HG03064 (cell line): ENCODE results near the gene MS4A7.

Source experiments
- ATAC-seq: cut with Tn5 transposase; IDR thresholded peaks from one replicate; pipeline ENCODE4 v1.9.1; 2021; ENCODE audit warnings: low read depth; ENCODE audit not compliant: unreplicated experiment

MS4A7 gene

DNA sequence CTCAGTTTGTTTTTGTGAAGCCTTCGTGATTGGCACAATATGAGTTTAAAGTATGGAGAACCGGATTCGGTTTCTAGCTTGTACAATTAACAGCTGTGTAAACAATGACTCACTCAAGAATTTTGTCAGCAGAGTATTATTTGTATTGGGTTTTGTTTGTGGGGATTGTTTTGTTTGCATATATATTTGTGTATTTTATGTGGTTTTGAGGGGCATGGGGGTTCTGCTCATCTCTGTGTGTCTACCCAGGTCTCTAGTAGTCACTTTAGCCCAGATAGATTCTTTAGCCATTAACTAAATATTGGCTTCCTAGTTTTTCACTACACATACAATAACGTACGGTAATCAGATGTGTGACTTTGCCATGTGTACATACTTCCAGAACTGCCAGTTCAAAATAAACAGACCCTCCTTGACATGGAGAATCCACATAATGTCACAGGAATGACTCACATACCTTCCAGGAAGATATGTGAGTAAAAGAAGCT, 7.5 kb upstream of the MS4A7 start:
- ATAC-seq: no peak

DNA sequence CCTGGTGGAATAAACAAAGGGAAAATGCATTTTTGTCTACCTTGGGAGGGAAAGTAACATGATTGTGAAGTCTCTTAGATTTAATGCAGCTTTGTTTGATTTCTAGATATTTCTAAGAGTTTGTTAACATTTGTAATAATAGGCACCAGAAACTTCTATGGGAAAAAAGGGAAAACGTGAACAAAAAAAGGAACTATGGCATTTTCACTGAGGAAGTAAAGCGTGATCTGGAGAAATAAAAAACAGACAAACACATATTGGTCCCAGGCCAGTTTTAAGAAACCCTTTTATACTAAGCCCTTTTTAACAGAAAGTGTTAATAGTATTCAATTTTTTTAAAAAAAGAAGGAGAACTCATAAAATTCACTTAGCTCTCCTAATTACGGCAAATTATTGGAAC, 6.9 kb upstream of the MS4A7 start:
- ATAC-seq: no peak

DNA sequence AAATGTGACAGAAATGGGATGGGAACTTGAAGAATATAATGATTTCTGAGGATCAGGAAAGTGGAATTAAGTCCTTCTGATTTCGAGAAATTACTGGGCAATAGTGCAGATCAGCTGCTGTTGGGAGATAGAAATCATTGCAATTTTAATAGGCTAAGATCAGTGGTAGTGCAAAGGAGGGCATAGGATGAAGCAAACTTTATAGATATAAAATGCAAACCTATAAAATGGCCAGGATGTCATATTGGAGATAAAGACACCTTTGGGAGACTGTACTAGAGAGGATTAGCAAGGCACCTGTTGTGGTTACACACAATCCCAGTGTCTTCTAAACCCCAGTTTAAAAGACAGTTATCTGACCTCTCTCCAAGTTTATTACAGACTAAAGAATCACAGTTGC, 6.5 kb upstream of the MS4A7 start:
- no peak for ATAC-seq

DNA sequence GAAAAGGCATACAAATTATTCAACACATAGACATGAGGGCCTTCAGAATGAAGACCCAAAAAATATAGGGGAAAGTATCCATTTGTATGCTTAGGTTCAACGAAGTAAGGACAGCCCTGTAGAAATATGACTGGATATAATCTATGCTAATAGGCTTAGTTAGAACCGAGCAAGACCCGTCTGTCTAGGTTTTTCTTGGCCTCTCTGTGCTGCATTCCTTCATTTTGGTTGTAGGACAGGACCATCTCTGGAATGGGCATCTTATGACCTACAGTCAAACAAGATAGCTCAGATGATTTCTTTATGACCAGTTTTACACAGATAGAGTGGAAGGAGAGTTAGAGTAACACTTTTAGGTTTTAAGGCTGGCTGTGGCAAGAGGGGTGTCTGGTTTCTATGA, 5.6 kb upstream of the MS4A7 start:
- no peak for ATAC-seq

DNA sequence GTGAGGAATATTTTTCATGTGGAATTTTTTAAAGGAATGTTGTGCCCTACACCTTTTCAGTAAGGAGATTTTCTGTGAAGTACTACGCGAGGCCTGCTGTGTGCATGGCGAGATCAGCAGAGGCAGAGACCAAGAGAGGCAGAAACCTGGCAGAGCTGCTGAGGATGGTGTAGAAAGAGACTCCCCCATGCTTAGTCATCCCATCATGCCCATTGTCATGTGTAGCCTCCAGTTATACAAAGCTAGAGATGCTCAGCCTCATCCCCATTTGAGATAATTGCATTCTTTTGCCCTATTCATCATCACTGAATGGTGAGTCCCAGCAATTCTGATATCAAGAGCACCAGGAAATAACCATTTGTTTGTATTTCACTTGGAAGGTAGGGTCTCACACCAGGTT, 3.0 kb upstream of the MS4A7 start:
- ATAC-seq: no peak

DNA sequence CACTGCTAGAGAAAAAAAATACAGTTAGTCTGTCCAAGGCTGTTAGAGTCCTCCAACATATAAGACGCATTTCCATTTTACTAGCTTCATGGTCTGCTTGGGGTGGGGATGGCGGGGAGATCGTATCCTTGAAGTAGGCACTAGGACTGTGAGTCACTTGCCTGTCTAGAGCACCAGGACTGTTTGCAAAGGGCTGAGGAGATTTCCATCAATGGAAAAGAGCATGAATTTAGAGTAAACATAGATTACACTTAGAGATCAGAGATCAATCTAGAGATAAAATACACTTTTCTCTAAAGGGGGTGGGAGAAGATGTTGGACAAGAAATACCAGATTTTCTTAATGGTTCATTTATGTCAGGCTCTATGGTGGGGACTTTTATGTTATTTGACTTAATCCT, 1.7 kb upstream of the MS4A7 start:
- ATAC-seq: no peak

DNA sequence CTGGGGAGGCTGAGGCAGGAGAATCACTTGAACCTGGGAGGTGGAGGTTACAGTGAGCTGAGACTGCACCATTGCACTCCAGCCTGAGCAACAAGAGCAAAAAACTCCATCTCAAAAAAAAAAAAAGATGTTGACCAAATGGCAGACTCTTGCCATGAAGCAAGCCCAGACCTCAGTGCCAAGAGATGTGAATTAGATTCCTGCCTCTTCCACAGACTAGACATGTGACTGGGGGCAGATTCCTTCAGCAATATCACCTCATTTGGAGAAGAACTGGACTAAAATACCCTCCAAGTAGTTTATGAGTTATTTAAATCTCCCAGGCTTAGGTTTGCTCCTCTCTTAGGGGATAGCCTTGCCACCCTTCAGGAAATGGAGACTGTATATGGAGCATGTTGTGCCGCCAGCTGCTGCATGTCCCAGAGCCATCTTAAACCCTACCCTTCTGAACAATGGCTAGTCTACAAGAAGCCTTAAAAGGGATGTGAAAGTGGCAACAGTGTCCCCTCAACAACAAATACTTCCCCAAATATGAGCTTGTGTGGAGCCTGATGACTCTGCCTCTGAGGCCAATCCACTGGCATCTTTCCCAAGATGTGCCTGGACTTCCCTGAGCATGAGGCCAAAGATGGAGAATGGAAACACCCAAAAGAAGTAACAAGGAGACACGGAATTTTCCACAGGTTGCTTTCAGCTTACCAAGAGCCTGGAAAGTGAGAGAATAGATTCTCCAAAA, 763 bp upstream of the MS4A7 start:
- no peak for ATAC-seq

DNA sequence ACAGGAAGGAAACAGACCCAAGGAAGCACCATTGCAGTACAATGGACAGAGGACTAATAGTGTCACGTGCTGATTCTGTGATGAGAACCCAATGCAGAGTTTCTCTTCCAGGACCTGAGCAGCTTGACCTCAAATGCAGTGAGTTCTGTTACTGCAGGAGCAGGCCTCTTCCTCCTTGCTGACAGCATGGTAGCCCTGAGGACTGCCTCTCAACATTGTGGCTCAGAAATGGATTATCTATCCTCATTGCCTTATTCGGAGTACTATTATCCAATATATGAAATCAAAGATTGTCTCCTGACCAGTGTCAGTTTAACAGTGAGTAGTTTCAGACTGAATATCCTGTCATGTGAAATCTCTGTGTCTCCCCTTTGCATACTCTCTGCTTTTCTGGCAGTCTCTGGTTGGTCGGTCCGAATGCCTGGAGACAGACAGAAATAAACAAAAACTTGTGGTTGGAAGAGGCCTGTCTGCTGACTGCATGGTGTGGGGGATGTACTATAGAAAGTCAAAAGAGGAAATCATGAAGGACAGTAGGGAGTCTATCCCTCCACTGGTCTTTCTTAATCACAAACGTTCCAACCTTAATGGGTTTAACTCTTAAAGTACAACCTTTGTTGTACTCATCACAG, 11.1 kb downstream of the MS4A7 start:
- ATAC-seq: peak; percentile 80

DNA sequence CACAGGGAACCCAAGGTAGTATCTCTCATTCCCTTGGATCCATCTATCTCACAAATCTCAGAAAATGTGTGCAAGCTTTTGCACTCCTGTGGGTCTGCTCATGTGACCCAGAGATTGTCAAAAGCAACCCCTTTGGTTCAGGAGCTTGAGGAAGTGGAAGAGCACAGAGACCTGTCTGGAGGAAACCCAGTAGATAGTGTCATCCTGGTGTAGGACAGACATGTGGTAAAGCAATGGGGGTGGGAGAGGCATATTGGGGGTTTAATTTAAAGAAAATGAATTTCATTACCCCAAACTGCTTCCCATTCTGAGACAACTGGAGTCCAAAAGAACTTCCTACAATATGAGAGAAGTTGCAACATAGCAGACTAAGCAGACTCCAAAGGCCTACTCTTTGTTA, 12.1 kb downstream of the MS4A7 start:
- ATAC-seq: no peak

DNA sequence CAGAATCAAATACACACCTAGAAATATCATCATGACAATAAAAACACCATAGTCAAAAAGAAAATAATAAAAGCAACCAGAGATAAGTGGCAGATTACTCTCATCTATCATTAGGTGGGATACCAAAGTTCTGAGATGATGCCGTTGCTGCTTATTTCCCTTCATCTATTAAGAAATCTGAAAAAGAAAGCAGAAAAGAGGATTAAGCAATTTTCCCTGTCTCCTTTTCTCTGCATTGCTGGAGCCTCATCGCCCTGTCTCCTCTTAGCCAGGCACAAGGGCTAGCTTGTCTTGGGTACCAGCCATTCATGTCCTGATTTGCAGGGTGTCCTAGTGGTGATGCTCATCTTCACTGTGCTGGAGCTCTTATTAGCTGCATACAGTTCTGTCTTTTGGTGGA, 14.0 kb downstream of the MS4A7 start:
- ATAC-seq: no peak

DNA sequence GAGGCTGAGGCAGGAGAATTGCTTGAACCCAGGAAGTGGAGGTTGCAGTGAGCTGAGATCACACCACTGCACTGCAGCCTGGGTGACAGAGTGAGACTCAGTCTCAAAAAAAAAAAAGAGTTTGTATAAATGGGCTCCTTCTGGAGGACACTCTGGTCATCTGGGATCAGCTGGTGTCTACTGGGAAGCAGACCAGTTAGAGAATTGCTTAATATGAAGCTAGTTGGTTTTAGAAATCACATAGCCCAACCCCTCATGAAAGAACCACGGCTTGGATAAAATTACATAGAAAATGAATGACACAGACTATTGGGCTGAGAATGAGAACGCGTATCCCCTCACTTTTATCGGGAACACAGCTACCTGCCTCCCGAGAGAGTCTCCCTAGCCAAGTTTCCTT, 14.7 kb downstream of the MS4A7 start:
- no peak for ATAC-seq

DNA sequence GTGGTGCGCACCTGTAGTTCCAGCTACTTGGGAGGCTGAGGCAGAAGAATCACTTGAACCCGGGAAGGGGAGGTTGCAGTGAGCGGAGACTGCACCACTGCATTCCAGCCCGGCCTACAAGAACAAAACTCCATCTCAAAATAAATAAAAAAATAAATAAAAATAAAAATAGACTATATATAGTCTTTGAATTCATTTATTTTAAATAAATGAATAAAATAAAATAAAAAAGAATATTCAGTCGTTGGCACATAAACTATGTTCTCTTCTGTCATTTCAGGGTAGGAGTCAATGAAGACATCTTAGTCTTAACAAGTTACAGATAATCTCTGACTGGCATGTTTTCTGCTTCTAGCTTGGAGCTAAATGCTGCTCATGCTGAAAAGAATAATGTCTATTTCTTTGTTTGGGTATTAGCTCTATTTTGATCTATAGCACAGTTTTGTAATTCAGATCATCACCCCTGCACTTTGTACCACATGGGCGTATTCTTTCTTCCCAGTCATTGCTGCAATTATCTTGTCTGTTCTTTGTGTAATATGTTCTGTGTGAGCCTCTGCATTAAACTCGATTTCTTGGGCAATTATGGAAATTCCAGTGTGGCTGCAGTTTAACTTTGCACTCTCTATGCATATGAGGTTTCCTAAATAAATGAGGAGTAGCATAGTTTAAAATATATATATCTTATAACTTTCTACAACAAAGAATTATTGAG, 16.5 kb downstream of the MS4A7 start:
- no peak for ATAC-seq

DNA sequence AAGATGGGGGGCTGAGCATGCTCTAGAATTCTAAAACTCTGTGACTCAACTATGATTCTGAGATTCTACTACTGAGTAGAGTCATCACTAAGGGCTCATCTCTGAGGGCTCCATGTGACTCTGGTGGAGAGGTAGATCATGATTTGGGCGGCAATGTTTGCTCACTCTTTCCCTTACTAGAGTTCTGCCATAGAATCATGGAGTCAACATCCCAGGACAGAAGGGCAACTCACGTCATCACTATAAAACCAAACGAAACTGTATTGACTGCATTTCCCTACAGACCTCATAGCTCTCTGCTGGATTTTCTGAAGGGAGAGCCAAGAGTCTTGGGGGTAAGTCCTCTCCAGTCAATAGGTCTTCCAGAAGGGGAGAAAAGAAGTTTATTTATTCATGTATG, 18.1 kb downstream of the MS4A7 start, which contains the start of gene MS4A14:
Gene MS4A14 (plus strand): TSS at position 78 of the 400 bp plus-strand sequence. CDS start 120 bp downstream, at position 198.
- ATAC-seq: peak; percentile 23

DNA sequence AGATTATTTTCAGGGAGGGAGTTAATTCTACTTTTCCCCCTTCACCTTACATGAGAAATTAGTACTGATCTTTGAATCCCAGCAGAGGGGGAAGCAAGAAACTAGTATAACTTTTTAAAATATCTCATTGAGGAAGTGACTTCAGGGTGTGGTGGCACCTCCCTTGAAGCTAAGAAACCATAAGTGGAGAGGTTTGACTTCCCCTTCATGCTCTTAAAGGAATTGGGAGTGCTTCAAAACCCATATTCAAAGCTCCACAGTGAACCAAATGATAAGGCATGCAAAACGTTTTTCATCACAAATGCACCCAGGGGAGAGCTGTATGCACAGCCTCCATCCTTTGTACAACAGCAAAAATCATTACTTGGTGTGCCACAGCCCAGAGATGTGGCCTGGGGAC, 18.5 kb downstream of the MS4A7 start:
- peak; percentile 84 for ATAC-seq

DNA sequence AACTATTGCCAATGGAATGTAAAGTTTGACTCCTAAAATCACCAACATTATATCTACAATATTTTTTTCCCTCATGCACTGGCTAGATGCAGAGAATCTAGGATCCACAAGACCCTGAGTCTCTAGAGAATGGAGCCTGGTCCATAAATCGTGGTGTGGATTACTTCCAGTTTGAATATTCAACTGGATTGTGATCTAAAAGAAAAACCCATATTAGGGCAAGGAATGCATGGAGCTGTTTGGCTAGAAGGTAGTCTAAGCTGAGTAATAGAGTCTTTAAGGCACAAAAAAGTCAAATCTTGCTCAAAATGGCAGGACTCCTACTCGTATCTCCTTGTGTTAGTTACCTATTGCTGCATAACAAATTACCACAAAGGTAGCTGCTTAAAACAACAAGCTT, 41.7 kb downstream of the MS4A7 start:
- ATAC-seq: no peak

DNA sequence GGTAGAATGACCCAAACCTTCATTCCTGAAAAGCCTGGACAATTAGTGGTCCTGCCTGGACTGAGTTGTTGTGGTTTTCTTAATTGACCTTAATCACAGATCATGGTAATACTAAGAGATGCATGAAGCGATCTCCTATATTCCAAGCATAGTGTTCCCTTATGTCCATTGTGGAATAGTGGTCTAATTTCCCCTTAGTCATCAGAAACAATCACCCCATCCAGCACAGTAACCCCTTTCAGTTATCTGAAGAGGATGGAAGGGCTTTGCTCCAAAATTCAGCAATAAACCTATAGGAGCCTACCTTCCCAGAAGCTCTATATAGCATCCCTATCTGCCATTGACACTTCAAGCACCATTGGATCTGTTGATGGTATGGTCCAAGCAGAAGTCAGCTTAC, 44.3 kb downstream of the MS4A7 start:
- ATAC-seq: no peak

DNA sequence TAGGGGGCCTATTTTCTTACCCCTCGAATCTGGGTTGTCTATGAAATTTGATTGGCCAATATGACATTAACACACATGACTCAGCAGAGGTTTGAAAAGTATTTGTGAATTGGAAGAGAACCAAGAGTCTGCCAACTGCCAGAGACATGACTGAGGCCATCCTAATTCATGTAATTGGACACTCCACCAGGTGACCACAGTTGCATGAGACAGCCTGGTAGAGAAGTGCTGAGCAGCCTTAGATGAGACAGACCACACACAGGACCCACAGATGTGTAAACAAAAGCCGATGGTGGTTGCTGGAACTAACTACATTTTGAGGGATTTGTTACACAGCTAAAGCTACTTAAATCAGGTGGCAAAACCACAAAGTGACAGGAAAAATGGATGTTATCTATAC, 50.2 kb downstream of the MS4A7 start:
- ATAC-seq: no peak

DNA sequence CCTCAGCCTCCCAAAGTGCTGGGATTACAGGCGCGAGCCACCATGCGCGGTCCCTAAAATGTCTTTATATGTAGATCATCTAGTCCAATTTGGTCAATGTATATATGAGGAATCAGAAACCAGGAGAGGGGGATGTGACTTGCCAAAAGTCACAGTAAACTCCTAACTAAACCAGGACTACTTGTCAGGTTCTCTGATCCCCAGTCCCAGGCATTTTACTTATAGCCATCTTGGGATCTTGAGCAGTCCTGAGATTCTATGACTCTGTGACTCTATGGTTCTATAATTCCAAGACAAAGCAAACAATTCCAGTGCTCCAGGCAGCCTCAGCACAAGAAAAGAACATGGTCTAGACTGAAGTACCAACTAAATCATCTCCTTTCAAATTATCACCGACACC, 50.9 kb downstream of the MS4A7 start, which contains the start of gene MS4A5:
Gene MS4A5 (plus strand): TSS at position 301 of the 400 bp plus-strand sequence. CDS start 103 bp downstream, outside the sequence.
- no peak for ATAC-seq

DNA sequence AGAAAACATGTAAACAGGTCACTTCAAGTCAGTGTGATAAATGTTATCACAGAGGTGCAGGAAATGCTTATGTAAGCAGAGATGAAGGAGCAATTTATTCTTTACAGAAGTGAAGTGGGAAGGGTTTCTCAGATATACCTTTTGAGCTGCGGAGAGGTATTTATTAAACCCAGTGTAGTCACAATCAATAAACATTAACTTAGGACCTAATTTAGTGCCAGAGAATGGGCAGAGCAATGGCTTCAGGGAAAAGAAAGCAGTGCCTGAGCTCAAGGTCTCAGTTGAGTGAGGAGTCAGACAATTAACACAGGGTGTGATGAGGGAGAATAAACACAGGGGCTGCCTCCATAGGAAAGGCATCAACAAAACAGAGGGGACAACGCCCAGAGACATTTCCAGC, 52.9 kb downstream of the MS4A7 start:
- ATAC-seq: no peak

DNA sequence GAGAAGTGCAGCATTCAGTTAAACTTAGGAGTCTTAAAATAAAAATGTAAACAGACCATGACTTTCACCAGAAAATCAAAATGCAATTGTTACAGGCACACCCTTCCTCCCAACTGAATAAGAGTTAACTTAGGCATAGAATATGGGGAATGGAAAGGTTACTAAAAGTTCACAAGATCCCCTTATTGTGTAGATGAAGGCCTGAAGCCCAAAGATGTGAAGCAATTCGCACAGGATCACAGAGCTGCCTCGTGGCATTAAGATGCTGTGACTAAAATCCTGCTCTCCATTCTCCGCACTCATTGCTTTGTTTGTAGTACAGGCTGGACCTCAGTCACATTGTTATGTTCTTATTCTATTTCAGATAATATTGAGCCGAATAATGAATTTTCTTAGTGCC, 55.1 kb downstream of the MS4A7 start:
- no peak for ATAC-seq
